K562 (cell line): ENCODE measurements around the gene BIK. TPM values are rescaled to one million over a fixed set of nuclear protein-coding genes. Genes with fewer than 3 reads are reported as not detected.

Experiments
- ARID1B ChIP-seq: fragments of 450-650 bp; IDR thresholded peaks from 2 replicates; pipeline ENCODE4 v1.6.1; 2016; ENCODE audit warnings: antibody characterized with exemption, mild to moderate bottlenecking, inconsistent platforms
- CHD4 ChIP-seq: fragments of 200-600 bp; sonication (generic); IDR thresholded peaks from 3 replicates; pipeline ENCODE4 v1.6.1; 2012; ENCODE audit warnings: low read depth, mild to moderate bottlenecking, mixed read lengths, low read length, inconsistent platforms; ENCODE audit not compliant: insufficient read depth, insufficient replicate concordance, poor library complexity, severe bottlenecking
- E2F8 ChIP-seq: fragments of 450-650 bp; IDR thresholded peaks from 2 replicates; pipeline ENCODE4 v1.7.1; 2018; ENCODE audit warnings: mild to moderate bottlenecking, low read depth; ENCODE audit not compliant: partially characterized antibody
- HLTF ChIP-seq: fragments of 450-650 bp; IDR thresholded peaks from 2 replicates; pipeline ENCODE4 v1.6.1; 2016
- KLF6 ChIP-seq: fragments of 250-450 bp; sonication (Bioruptor Pico); IDR thresholded peaks from 2 replicates; pipeline ENCODE4 v1.4.0; 2020; ENCODE audit warnings: mild to moderate bottlenecking, moderate library complexity, borderline replicate concordance
- PTBP1 ChIP-seq: fragments of 200-400 bp; formaldehyde crosslinking; IDR thresholded peaks from 2 replicates; pipeline ENCODE4 v1.6.1; 2017; ENCODE audit warnings: low read depth, low read length
- PURB ChIP-seq: sonication (generic); formaldehyde crosslinking; IDR thresholded peaks from 2 replicates; pipeline ENCODE4 v1.9.0; 2021; ENCODE audit warnings: low read depth, mild to moderate bottlenecking, missing genetic modification reagents
- RAD21 ChIP-seq, 2 experiments: fragments of 250-450 bp in 1 of 2; fragments of 450-650 bp in 1 of 2; sonication (Bioruptor Pico) in 1 of 2; formaldehyde crosslinking in 1 of 2; IDR thresholded peaks in 1 of 2; conservative IDR thresholded peaks in 1 of 2; 2 replicates each; pipeline versions ENCODE4 v1.4.0 to v1.8.0; 2020 to 2022; ENCODE audit warnings: mild to moderate bottlenecking in 2 of 2, moderate library complexity in 1 of 2
- SMC3 ChIP-seq: conservative IDR thresholded peaks from 2 replicates; pipeline ENCODE4 v1.6.1; 2011; ENCODE audit warnings: low read depth, low read length, improper control_type of control experiment; ENCODE audit not compliant: insufficient read depth
- ZFPM2 ChIP-seq: fragments of 250-450 bp; sonication (Bioruptor Pico); IDR thresholded peaks from 2 replicates; pipeline ENCODE4 v1.5.1; 2022; ENCODE audit warnings: mild to moderate bottlenecking
- ZNF143 ChIP-seq: sonication (generic); formaldehyde crosslinking; IDR thresholded peaks from 2 replicates; pipeline ENCODE4 v1.9.0; 2022; ENCODE audit warnings: mild to moderate bottlenecking, missing genetic modification reagents
- ZNF431 ChIP-seq: sonication (generic); formaldehyde crosslinking; IDR thresholded peaks from 2 replicates; pipeline ENCODE4 v1.8.0; 2022; ENCODE audit warnings: mild to moderate bottlenecking, missing genetic modification reagents
- ZNF511 ChIP-seq: sonication (generic); formaldehyde crosslinking; IDR thresholded peaks from 2 replicates; pipeline ENCODE4 v1.8.0; 2022; ENCODE audit warnings: mild to moderate bottlenecking, missing genetic modification reagents
- ZNF583 ChIP-seq: fragments of 250-450 bp; sonication (Bioruptor Pico); IDR thresholded peaks from 2 replicates; pipeline ENCODE4 v1.4.0; 2020
- ZNF584 ChIP-seq: fragments of 200-800 bp; sonication (Bioruptor generic); IDR thresholded peaks from 2 replicates; pipeline ENCODE4 v1.6.1; 2016; ENCODE audit warnings: low read depth, mild to moderate bottlenecking, missing genetic modification characterization, missing compliant biosample characterization
- polyA plus RNA-seq, 8 experiments: library from polyadenylated mRNA; depleted of rRNA in 4 of 8; stranded (reverse) in 5 of 8; unstranded in 3 of 8; fragments of >200 nt; fragmentation: Nextera tagmentation in 2 of 8; fragmentation: Illumina TruSeq in 1 of 8; extraction: Ambion mirVana in 2 of 8; extraction: Trizol in 1 of 8; gene quantifications; 2 replicates each; pipeline versions ENCODE4 v1.2.1 to v1.2.3, GENCODE V29; 2011 to 2014; ENCODE audit warnings: inconsistent platforms in 1 of 8, missing spikeins in 1 of 8
- total RNA-seq, 7 experiments: library from RNA; depleted of rRNA in 6 of 7; stranded (reverse); fragments of >200 nt in 6 of 7; fragmentation: Illumina TruSeq in 2 of 7; extraction: Trizol in 2 of 7; gene quantifications; 2 replicates each; pipeline versions ENCODE4 v1.2.1 to v1.2.3, GENCODE V29; 2011 to 2021; ENCODE audit warnings: low replicate concordance in 1 of 7
- TF ChIP-seq, protein P1 (sequence below): fragments of 250-450 bp; sonication (Bioruptor Pico); IDR thresholded peaks from 2 replicates; pipeline ENCODE4 v1.8.0; 2022; ENCODE audit warnings: moderate library complexity, mild to moderate bottlenecking, inconsistent platforms
- TF ChIP-seq, protein P2 (sequence below): IDR thresholded peaks from 3 replicates; pipeline ENCODE4 v1.6.1; 2011; ENCODE audit warnings: borderline replicate concordance, mild to moderate bottlenecking, moderate library complexity; ENCODE audit not compliant: insufficient read length; ENCODE audit errors: extremely low read depth
- TF ChIP-seq, protein P3 (sequence below): sonication (generic); formaldehyde crosslinking; IDR thresholded peaks from 2 replicates; pipeline ENCODE4 v1.8.1; 2023; ENCODE audit warnings: mild to moderate bottlenecking, missing genetic modification reagents

The BIK gene
- total and polyA plus RNA-seq, 9 of the 15 experiments (the other 6 are each of a cell fraction or from before 2014, with no cell fraction given) = 0.08 to 0.23 (median 0.18) TPM; not detected in 4

GRCh38 chr22:43142880-43143562 lies 32.5 kb downstream of the BIK start, which contains the start of gene MCAT (continued):
- TF ChIP-seq CHD4 = no peak
- no peak for TF ChIP-seq ZNF143
- no peak for TF ChIP-seq HLTF
- TF ChIP-seq, protein P1, sequence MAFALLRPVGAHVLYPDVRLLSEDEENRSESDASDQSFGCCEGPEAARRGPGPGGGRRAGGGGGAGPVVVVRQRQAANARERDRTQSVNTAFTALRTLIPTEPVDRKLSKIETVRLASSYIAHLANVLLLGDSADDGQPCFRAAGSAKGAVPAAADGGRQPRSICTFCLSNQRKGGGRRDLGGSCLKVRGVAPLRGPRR (CRISPR knock-in tag) = no peak
- TF ChIP-seq E2F8 = peak; percentile 58
- TF ChIP-seq ZNF584 (CRISPR knock-in tag) = no peak
- TF ChIP-seq ZNF511 (CRISPR knock-in tag) = no peak
- TF ChIP-seq ZNF583 (CRISPR knock-in tag) = no peak
- TF ChIP-seq RAD21 (CRISPR knock-in tag; conservative IDR thresholded peaks at IDR 0.05 in 1 of 2, IDR thresholded peaks at IDR 0.05 in 1 of 2) = no peak
- no peak for TF ChIP-seq PTBP1
- 0 out of 2 replicates have a peak, but pooled peaks have one; percentile 5 for TF ChIP-seq SMC3
- no peak for TF ChIP-seq ZFPM2 (CRISPR knock-in tag)
- no peak for TF ChIP-seq KLF6 (CRISPR knock-in tag)
- no peak for TF ChIP-seq ARID1B
- TF ChIP-seq, protein P2, sequence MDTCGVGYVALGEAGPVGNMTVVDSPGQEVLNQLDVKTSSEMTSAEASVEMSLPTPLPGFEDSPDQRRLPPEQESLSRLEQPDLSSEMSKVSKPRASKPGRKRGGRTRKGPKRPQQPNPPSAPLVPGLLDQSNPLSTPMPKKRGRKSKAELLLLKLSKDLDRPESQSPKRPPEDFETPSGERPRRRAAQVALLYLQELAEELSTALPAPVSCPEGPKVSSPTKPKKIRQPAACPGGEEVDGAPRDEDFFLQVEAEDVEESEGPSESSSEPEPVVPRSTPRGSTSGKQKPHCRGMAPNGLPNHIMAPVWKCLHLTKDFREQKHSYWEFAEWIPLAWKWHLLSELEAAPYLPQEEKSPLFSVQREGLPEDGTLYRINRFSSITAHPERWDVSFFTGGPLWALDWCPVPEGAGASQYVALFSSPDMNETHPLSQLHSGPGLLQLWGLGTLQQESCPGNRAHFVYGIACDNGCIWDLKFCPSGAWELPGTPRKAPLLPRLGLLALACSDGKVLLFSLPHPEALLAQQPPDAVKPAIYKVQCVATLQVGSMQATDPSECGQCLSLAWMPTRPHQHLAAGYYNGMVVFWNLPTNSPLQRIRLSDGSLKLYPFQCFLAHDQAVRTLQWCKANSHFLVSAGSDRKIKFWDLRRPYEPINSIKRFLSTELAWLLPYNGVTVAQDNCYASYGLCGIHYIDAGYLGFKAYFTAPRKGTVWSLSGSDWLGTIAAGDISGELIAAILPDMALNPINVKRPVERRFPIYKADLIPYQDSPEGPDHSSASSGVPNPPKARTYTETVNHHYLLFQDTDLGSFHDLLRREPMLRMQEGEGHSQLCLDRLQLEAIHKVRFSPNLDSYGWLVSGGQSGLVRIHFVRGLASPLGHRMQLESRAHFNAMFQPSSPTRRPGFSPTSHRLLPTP = no peak
- TF ChIP-seq ZNF431 = peak; percentile 57
- TF ChIP-seq, protein P3, sequence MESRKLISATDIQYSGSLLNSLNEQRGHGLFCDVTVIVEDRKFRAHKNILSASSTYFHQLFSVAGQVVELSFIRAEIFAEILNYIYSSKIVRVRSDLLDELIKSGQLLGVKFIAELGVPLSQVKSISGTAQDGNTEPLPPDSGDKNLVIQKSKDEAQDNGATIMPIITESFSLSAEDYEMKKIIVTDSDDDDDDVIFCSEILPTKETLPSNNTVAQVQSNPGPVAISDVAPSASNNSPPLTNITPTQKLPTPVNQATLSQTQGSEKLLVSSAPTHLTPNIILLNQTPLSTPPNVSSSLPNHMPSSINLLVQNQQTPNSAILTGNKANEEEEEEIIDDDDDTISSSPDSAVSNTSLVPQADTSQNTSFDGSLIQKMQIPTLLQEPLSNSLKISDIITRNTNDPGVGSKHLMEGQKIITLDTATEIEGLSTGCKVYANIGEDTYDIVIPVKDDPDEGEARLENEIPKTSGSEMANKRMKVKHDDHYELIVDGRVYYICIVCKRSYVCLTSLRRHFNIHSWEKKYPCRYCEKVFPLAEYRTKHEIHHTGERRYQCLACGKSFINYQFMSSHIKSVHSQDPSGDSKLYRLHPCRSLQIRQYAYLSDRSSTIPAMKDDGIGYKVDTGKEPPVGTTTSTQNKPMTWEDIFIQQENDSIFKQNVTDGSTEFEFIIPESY (CRISPR knock-in tag) = no peak; the same call in 1 of the 2 replicates
- no peak for TF ChIP-seq PURB (CRISPR knock-in tag)
